Posterior cingulate gyrus (tissue), 11 donors: Measurements from ENCODE around the gene RAD21L1.

ENCODE experiments used
- DNase-seq, 10 donors: peaks; one replicate each; pipeline versions ENCODE4 v3.0.0 to v3.0.0-alpha.2; 2020 to 2021; ENCODE audit warnings: mixed read lengths in 3 of 10
- intact Hi-C: fragments of 100-400 bp; cut with DNase I; formaldehyde crosslinking; loops from one replicate; pipeline ENCODE4 v1.15.1; 2023

Gene RAD21L1

DNA sequence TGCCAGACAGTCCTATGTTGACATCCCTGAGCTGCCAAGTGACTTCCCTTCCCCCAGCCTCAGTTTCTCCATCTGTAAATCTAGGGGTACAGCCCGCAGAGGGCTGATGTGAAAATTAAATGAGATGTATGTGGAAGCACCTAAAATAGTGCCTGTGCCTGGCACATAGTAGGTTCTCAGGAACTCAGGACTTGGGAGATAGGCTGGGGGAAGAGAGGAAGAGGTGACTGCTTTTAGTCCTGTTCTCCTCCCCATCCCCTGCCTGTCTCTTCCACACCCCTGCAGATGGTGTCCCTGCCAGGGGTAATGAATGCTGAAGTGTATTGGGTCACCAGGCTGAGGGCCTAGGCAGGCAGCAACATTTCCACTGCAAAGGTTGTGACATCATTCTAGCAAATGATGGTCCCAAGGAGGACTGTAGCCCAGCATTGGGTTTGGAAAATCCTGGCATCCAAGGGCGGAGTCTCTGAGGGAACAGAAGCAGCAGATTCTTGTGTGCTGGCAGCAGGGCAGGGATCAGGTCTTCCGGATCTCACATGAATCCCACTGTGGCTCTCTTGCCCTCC, 42.0 kb downstream of the RAD21L1 start:
- no peak for DNase-seq
- intact Hi-C loops = no loop called here

DNA sequence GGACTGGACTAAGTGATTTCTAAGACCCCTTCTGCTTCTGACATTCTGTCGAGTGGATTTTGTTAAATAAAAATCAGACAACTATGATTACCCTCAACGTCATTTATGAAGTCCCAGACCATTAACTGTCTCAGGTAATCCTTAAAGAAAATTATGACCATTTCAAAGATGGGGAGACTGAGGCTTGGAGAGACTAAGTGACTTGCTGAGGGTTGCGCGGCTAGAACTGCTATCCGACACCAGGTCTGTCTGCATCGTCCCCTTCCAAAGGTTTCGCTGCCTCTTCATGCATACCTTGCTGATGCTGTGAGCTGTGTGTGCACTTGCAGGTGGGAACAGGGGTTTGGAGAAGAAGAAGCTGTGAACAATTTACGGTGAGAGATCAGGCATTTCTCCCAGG, 43.4 kb downstream of the RAD21L1 start:
- DNase-seq = no peak
- intact Hi-C loops = no loop called here

DNA sequence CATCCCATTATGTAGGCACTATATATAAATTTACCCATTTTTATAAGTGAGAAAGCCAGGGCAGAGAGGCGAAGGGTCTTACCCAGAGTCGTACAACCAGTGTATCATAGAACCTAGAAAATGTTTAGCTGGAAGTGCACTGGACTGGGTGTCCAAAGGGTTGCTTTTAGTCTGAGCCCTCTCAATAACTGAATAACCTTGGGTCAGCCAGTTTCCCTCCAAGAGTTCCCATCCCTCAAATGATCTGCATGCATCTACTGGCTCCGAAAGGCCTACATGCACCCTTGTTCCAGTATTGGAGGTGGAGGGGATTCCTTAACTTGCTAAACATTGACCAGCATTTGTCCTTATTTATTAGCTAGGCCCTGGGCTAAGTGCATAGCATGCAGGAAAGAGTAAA, 44.0 kb downstream of the RAD21L1 start:
- no peak for DNase-seq

DNA sequence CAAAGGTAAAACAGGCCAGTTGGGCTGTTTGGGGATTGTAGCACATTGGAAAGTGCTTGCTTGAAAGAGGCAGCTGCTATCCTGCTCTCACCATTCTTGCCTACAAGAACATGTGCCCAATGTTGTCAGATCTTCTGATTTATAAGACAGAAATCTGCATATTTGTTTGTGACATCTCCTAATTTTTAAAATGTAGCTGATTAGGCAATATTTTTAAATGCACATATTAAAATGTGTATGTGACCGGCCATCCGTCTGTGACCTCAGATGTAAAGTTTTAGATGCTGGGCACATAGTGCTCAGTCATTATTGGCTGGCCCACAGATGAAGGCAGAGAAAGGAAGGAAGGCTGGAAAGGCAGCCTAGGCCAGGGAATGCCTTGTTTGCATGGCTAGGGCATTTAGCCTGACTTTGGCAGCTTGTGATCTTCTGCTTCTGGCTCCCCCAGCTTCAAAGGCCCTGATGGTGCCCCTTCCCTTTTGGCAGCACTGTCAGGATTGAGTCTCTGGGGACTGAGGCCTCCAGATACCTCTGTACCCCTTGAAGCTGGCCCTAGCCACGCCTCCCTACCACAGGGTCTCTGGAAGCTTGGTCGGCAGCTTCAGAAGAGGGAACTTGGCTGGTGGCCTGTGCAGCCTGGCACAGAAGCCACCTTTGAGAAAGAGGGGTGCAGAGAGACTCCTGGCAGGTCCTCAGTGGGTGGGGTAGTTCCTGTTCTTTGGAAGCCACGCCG, 46.7 kb downstream of the RAD21L1 start:
- peak in 3 of 10 donors; percentile 34 to 85 (median 78) for DNase-seq
- intact Hi-C loops = no loop called here

More for the DNA sequence above, 44.0 kb downstream of the RAD21L1 start:
- intact Hi-C loops = no loop called here

DNA sequence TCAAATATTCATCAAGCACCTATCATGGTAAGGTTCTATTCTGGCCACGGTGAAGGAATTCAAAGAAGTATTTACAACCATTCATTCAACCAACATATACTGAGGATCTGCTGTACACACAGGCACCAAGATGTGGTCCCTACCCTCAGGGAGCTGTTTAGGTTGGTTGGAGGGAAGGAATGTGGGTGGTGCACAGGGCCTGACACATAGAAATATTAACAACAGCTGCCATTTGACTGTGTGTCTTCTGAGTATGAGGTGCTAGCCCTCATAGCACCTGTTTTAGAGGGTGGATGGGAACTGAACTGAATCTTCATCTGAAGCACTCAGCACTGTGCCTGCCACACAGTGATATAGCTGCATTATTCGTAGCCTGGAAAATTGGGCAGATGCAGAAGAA, 47.5 kb downstream of the RAD21L1 start:
- intact Hi-C loops = no loop called here
- no peak for DNase-seq

DNA sequence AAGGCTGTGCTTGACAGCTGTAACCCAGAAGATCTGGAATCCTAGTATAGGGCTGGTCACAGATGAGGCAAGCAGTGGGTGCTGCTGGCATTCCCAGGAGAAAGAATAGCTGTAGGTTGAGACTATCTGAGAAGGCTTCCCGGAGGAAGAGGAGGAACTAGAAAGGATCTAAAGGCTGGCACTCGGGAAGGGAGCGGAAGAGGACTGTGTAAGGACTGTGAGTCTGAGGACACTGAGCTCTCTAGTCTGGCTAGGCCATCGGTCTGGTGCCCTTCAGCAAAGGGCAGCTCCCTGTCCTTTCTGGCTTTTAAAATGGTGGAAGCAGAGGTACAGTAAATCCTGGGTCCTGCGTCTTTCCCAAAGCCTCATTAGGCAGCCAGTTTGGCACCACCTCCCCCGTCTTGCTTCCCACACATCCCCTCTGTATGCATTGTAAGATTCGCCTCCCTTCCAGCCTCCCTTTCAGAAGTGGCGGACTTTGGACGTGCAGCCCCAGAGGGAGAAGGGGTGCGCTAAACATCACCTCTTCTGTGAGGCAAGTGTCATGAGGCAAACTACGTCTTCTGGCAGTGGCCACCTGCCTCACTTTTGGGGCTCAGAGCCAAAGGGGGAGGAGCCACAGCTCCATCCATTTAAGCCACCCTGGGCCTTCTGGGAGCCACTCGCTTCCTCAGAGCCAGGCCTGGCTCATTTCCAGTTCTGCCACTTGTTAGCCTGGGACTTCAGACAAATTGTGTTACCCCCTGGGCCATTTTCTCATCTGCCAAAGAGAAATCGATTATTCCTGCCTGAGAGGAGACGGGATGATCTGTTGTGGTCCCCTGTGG, 48.9 kb downstream of the RAD21L1 start:
- DNase-seq = peak in 2 of 10 donors; percentile 26 to 83
- intact Hi-C loops = no loop called here

DNA sequence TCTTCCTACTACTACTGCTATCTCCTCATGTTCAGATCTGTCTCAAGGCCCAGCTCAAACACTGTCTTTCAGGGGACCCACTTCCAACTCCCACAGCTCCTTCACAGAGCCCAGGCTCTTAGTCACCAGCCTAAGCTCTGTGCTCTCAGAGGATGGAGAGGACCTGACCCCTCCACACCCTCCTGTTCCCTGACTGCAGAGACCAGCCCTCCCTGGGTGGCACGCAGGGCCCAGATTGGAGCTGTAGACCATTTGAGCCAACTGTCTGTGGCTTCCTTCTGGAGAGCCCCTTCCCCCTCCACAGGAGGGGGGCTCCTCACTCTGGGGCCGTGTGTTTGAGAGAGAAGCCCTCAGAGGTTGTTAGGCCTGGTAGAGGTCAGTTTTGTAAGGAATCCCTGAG, 50.1 kb downstream of the RAD21L1 start:
- intact Hi-C loops = no loop called here
- DNase-seq = no peak

DNA sequence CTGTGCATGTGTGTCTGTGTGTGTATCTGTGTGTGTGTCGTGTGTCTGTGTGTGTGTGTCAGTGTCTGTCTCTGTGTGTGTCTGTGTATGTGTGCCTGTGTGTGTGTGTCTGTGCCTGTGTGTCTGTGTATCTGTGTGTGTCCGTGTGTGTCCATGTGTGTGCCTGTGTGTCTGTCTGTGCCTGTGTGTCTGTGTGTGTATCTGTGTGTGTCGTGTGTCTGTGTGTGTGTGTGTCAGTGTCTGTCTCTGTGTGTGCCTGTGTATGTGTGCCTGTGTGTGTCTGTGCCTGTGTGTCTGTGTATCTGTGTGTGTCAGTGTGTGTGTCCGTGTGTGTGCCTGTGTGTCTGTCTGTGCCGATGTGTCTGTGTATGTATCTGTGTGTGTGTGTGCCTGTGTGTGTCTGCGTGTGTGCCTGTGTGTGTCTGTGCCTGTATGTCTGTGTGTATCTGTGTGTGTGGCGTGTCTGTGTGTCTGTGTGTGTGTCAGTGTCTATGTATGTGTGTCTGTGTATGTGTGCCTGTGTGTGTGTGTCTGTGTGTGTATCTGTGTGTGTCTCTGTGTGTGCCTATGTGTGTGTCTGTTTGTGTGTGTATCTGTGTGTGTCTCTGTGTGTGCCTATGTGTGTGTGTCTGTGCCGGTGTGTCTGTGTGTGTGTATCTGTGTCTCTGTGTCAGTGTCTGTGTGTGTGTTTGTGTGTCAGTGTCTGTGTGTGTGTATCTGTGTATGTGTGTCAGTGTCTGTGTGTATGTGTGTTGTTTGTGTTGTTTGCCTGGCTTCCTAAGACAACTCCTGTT, 51.9 kb downstream of the RAD21L1 start:
- intact Hi-C loops = no loop called here
- DNase-seq = no peak

DNA sequence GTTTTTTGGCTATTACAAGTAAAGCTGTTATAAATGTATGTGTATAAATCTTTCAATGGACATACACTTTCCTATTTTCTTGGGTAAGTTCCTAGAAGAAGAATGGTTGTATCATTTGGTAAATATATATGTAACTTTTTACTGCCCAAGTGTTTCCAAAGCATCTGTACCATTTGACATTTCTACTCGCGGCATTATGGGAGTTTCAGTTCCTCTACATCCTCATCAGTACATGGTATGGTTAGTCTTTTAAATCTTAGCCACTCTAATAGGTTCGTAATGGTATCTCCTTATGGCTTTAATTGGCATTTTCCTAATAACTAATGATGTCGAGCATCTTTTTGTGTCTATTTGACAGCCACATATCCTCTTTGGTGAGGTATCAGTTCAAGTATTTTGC, 53.1 kb downstream of the RAD21L1 start:
- intact Hi-C loops = no loop called here

DNA sequence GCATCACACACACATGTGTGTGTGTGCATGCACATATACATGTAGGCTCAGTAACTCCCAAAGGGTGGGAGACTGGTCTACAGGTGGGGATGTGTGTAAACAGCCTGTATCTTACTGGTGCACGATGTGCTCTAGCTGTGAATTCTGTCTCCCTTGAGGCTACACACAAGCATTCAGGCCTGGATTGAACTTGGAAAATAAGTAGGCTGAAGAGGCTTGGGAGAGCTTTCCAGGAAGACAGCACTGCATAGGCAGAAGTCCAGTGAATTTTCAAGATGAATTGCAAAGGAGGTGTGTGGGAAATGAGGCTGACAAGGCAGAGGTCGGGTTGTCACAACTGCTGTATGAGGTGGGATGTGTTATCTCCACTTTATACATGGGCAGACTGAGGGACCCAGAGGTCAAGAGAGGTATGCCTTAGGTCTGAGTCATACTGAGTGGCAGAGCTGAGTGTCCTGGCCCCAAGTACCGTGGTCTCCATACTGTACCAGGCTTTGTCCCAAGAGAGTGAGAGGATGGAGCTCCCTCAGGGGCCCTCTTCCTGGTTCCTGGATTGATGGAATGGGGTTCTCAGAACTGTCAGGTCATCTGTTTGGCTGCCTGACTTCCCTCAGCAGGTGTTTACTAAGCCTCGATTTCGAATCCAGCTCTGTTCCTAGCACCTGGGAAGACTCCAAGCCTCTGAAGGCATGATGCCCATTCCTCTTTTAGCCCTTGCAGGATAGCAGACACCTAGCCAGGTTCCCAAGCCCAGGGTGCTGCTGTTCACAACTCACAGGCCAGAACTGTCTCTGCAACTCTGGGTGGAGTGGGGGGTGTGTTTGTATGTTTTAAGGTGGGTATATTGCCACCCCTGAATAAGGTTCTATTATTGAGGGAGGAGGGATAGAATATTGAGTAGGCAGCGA, 54.6 kb downstream of the RAD21L1 start:
- peak in 1 of 10 donors; percentile 57 for DNase-seq
- intact Hi-C loops = no loop called here

More for the DNA sequence above, 53.1 kb downstream of the RAD21L1 start:
- DNase-seq = no peak

DNA sequence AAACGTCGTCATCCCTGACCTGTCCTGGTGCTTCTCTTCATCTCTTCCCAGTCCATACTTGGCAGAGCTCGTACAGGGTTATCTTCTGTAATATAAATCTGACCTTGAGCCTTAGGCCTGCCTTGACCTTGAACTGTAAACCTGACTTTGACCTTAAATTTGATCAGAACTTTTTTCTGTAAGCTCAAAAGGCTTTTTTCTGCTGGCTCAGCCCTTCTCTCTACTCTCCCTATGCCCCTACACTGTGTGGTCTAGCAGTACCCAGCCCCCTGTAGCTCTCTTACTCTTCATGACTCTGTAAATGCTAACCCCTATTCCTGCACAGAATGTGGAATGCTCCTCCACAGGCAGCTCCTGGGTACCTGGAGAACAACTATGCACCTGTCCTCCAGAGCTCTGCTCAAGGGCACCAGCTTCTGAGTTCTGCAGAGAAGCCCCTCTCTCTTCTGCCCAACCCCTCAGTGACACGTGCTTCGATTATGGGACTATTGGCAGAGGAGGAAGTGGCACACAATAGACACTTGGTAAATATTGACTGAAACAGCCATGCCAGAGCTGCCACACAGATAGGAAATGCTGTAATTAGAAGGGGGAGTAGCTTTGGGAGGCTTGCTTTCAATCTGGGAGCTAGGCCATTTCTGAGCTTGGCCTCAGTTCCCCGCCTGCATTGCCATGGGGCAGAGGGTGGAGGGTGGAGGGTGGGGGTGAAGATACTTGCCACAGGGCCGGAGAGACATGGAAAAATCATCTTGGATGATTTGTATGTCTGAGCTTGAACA, 55.6 kb downstream of the RAD21L1 start:
- DNase-seq = peak in 1 of 10 donors; percentile 59
- intact Hi-C loops = no loop called here

DNA sequence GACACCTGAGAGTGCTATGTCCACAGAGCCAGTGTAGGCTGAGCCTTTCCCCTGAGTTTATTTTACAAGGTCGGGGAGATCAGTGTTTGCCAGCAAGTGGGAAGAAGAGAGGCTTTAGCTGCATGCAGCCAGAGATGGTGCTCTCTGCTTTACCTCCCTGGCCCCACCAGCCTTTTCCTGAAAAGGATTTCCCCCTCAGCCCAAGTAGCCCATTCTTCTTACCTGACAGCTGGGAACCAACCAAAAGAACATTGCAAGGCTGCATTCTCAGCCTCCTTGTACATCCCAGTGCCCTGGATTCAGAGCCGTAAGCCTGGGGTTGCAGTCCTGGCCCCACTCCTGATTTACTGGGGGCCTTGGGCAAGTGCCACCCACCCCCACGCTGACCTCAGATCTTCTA, 57.1 kb downstream of the RAD21L1 start:
- intact Hi-C loops = no loop called here

DNA sequence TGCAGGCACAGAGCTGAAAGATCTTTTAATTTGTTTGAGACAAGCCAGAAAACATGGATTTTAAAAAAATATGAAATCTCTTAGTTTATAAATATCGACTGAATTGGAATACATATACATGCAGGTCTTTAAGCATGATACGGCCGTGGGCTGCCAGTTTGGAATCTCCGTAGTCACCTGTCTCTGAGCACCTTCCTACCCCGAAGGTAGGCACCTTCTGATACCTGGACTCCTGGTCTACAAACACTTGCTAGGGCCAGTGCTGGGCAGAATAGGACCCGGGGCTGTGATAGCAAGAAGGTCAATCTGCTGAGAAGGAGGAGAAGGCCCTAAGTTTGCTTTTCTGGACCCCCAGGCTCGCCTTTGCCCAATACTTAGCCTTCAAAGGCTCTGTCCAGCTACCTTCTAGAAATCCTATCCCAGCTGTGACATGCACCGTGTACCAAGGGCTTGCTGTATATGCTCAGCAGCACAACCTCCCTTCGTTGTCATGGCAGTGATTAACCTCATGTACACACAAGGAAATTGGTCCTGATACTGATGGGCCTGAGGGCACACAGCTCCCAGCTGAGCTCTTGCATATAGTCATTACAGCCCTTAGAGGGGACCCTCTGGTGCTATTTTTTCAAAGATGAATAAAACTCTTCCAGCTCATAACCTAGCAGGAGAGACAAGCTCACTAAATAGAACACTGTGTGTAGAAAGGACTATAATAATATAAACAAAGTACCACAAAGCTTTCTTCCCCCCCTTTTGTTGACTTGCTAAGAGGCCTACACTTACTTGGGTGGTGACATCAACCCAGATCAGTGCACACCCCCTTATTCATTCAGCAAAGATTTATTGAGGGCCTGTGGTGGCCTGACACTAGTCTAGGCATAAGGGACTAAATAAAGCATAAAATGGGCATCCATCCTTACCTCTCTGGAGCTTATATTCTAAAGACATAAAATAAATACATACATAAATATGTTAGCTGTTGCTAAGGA, 58.0 kb downstream of the RAD21L1 start:
- DNase-seq = peak in 1 of 10 donors; percentile 76
- intact Hi-C loops = no loop called here

More for the DNA sequence above, 57.1 kb downstream of the RAD21L1 start:
- no peak for DNase-seq

DNA sequence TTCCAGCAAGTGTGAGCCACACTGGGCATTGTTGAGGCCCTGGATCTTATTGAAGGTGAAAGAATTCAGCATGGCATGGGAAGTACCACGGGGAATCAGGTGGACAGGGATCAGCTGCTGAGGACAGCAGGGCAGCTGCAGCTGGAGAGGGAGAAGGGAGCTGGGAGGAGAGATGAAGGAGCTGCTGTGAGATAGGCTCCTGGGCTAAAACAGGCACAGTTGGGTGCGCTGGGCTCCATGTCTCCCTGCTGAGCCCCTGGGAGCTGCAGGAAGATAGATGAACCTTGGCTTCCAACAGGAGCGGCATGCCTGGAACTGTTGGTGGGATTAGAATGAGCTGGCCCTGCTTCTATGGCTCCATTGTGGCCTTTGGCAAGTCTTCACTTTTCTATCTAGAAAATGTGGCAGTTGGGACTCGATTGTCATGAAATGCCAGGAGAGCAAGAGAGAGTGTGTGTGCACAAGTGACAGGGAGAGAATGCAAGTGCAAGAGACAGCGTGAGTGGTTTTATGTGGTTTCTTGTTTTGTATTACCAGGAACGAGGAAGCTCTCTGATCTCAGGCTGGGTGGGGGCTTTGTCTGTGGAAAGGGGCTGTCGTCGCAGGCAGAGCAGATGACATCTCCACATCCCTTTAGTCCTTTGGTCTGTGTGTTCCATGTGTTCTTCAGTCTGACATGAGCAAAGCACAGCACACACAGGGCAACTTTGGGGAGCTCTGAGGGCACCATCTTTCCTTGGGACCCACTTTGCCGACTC, 60.6 kb downstream of the RAD21L1 start:
- intact Hi-C loops = no loop called here
- no peak for DNase-seq

DNA sequence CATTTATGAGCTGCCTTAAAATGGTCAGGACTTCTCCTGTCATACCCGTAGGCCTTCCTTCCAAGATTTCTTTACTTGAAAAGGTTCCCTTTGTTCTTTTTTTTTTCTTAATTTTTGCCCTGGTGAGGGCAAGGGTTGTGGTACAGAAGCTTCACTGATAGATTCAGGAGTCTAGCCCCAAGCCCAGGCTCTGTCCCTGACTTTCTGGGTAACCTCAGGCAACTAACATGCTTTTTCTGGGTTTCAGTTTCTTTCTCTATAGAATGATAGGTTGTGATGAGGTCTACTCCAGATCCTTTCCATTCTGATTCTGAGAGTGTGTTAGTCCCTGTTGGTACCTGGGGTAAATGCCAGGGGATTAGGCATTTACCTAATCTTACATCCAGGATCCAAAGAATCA, 61.5 kb downstream of the RAD21L1 start:
- DNase-seq = no peak
- intact Hi-C loops = no loop called here

DNA sequence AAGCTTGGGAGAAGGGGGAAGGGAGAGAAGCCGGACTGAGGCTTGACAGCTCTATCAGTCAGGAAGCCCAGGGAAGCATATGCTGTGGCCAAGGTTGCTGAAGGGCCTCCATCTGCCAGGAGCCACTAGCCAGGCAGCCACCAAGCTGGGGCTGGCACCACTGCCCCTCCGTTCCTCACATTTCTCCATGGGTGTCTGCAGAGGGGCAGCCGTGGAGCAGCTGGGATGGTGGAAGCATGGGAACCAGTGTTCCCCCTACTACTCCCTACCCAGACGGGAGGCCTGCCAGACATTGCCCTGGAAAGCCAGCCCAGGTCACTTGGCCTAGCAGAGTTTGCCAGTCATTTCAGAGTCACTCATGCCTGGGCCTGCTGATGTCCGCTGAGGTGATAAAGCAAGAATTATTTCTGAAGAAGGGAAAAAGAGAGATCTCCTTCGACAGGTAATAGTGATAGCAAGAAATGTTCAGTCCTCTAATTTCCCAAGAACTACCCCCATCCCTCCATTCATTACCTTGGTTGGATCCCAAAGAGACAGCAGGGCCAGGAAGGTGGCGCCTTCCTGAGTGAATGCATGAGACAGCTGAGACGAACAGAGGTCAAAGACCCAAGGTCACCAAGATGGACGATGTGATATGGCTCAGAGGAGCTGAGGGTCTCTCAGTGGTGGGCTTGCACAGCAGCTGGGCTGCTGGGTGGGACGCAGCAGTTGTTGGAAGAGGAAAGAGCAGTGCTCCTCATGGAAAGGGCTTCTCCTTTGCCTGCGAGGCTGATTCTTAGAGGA, 62.1 kb downstream of the RAD21L1 start:
- intact Hi-C loops = no loop called here

More for the DNA sequence above, 62.1 kb downstream of the RAD21L1 start:
- peak in 1 of 10 donors; percentile 77 for DNase-seq
